Measurements from ENCODE around the gene TMEM183A. TPM values are rescaled to one million over a fixed set of nuclear protein-coding genes. Genes with fewer than 3 reads are reported as not detected.

TMEM183A gene
- total and polyA plus RNA-seq, 2 experiments from 2014 or later, result 55.1 to 128 TPM

- TF ChIP-seq, protein P1, sequence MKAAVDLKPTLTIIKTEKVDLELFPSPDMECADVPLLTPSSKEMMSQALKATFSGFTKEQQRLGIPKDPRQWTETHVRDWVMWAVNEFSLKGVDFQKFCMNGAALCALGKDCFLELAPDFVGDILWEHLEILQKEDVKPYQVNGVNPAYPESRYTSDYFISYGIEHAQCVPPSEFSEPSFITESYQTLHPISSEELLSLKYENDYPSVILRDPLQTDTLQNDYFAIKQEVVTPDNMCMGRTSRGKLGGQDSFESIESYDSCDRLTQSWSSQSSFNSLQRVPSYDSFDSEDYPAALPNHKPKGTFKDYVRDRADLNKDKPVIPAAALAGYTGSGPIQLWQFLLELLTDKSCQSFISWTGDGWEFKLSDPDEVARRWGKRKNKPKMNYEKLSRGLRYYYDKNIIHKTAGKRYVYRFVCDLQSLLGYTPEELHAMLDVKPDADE (IDR thresholded peaks at IDR 0.05), result no peak
- TF ChIP-seq ZNF462 (CRISPR knock-in tag; IDR thresholded peaks at IDR 0.05), result no peak
- no peak for TF ChIP-seq CREB1 (CRISPR knock-in tag; IDR thresholded peaks at IDR 0.05; ENCODE audit: low read depth)
- no peak for TF ChIP-seq POLR2AphosphoS5 (IDR thresholded peaks at IDR 0.05; ENCODE audit: low read depth)
Observed at GRCh38 chr1:203037509-203038190, 30.5 kb downstream of the TMEM183A start (continued).

DNA sequence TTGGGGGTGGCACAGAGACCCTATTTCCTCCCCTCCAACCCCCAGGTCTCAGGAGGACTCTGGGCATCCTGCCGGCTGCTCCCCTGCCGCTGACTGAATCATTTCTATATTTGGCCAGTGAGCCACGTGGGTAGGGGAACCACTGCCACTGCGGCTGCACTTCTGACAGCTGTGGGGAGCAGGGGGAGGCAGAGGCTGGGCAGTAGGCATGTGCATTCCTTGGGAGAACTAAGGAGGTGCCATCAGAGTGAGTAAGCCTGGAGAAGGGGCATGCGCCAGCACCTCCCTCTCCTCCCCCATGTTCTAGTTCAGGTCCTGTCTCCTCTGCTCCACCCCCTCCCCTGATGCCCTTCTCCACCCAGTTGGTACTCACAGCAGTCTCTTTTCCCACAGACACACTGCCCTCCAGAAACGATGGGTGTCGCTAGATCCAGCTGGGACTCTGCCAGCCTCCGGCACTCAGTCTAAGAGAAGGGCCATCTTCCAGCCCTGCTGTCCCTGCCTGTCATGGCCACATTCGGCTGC lies 31.1 kb downstream of the TMEM183A start:
- H3K4me3 Mint-ChIP-seq, result no peak overlapping the region
- Histone ChIP-seq H3K79me2 (replicated peaks; ENCODE audit: insufficient read depth) (no peaks in the 10 kb centered on the region), H3K9me2 (ENCODE audit: insufficient read depth) (no peaks in the 10 kb centered on the region), H3K4me2 (no peak overlapping the region), H2AFZ (no peak overlapping the region), H4K20me1 (replicated peaks; ENCODE audit: insufficient read depth) (no peaks in the 10 kb centered on the region), H3K4me3 (no peak overlapping the region), H3K27ac (ENCODE audit: low read depth) (no peak overlapping the region), H3K4me1 (ENCODE audit: insufficient read depth) (peaks cover 16% of the 10 kb centered on the region; the same call in 1 of the 2 replicates), H3K36me3 (ENCODE audit: insufficient read depth) (no peaks in the 10 kb centered on the region), H3F3A (replicated peaks; ENCODE audit: low read depth) (no peaks in the 10 kb centered on the region), H3K27me3 (ENCODE audit: insufficient read depth) (no peaks in the 10 kb centered on the region)
- ATAC-seq (no peak), DNase-seq (ENCODE audit: low spot score) (no peak)
- H3K27me3 Mint-ChIP-seq (ENCODE audit: insufficient read depth, low read depth, poor library complexity), result peaks cover 21% of the 10 kb centered on the region
- H3K4me1 Mint-ChIP-seq, result peaks cover 25% of the 10 kb centered on the region
- H3K36me3 Mint-ChIP-seq (ENCODE audit: low read depth), result no peaks in the 10 kb centered on the region
- H3K27ac Mint-ChIP-seq, result no peak overlapping the region
- H3K9me3 Mint-ChIP-seq, result no peaks in the 10 kb centered on the region; the same call in 2 of the 3 replicates
- TF ChIP-seq STAT1 (IDR thresholded peaks at IDR 0.05; ENCODE audit: unreplicated experiment) (no peak), ZNF462 (CRISPR knock-in tag; IDR thresholded peaks at IDR 0.05) (no peak), ZNF114 (CRISPR knock-in tag; IDR thresholded peaks at IDR 0.05) (no peak), EZH2phosphoT487 (IDR thresholded peaks at IDR 0.05; ENCODE audit: unreplicated experiment) (no peak), ZNF331 (CRISPR knock-in tag; IDR thresholded peaks at IDR 0.05; ENCODE audit: low read depth) (no peak)
